Retina (tissue), 1 donor: ENCODE data around the gene DCTN3.

Source experiments
- DNase-seq: peaks from one replicate; pipeline ENCODE4 v3.0.0-alpha.2; 2016

The DCTN3 gene

GRCh38 chr9:34620061-34620994, at the start of gene DCTN3:
DCTN3 (minus strand) TSS chr9:34620495; CDS start chr9:34620464, 31 bp downstream.
- DNase-seq, result peak; percentile 91

- peak; percentile 90 for DNase-seq
These were observed 45.3 kb upstream of the DCTN3 start for GRCh38 chr9:34665381-34666250.

GRCh38 chr9:34665067-34665380, 44.7 kb upstream of the DCTN3 start:
- DNase-seq, result no peak

- DNase-seq, result peak; percentile 60
These were observed 44.2 kb upstream of the DCTN3 start for GRCh38 chr9:34664281-34665066.

GRCh38 chr9:34663303-34663605, 43.0 kb upstream of the DCTN3 start:
- no peak for DNase-seq

GRCh38 chr9:34662526-34663302, 42.4 kb upstream of the DCTN3 start, which contains the start of gene CCL27:
CCL27 (minus strand) TSS chr9:34662657; CDS start chr9:34662633, 24 bp downstream.
- no peak for DNase-seq

GRCh38 chr9:34659592-34660253, 39.4 kb upstream of the DCTN3 start:
- DNase-seq, result no peak

GRCh38 chr9:34658461-34658860, 38.2 kb upstream of the DCTN3 start:
- DNase-seq, result no peak

GRCh38 chr9:34656992-34657391, 36.7 kb upstream of the DCTN3 start:
- DNase-seq, result no peak

- DNase-seq, result no peak
These were observed 35.1 kb upstream of the DCTN3 start for GRCh38 chr9:34655394-34655793.

GRCh38 chr9:34654323-34655051, 34.2 kb upstream of the DCTN3 start:
- no peak for DNase-seq

- DNase-seq, result peak; percentile 25
These were observed 33.1 kb upstream of the DCTN3 start for GRCh38 chr9:34653151-34654072.

- DNase-seq, result no peak
These were observed 32.3 kb upstream of the DCTN3 start for GRCh38 chr9:34652602-34653000.

- peak; percentile 71 for DNase-seq
These were observed 31.7 kb upstream of the DCTN3 start, which contains the start of gene IL11RA for GRCh38 chr9:34651876-34652601. IL11RA (plus strand) TSS chr9:34652185; CDS start chr9:34655218, 3,033 bp downstream.

GRCh38 chr9:34651321-34651720, 31.0 kb upstream of the DCTN3 start:
- DNase-seq, result no peak

- no peak for DNase-seq
These were observed 30.5 kb upstream of the DCTN3 start for GRCh38 chr9:34650816-34651215.

GRCh38 chr9:34648673-34649072, 28.4 kb upstream of the DCTN3 start:
- DNase-seq, result no peak

- DNase-seq, result no peak
These were observed 27.4 kb upstream of the DCTN3 start for GRCh38 chr9:34647651-34648050.

GRCh38 chr9:34647084-34647403, 26.7 kb upstream of the DCTN3 start:
- DNase-seq, result no peak
